ENCODE data around the gene TEX55. TPM values are rescaled to one million over a fixed set of nuclear protein-coding genes. Genes with fewer than 3 reads are reported as not detected.

Gene TEX55
- polyA plus RNA-seq, 3 donors, result not detected

- no peaks in the 10 kb centered on the region for H3K36me3 ChIP-seq (replicated peaks in 1 of 2; ENCODE audit: control insufficient read depth in 1 of 2, insufficient read depth in 2 of 2, low read length in 2 of 2)
- no peaks in the 10 kb centered on the region for H3K79me2 ChIP-seq (ENCODE audit: insufficient read depth, low read length)
- H3K27ac ChIP-seq (ENCODE audit: low read depth in 1 of 2, low read length in 2 of 2), result no peak overlapping the region
- no peak for TF ChIP-seq CTCF (IDR thresholded peaks at IDR 0.05)
- Mint-ChIP-seq H3K9me3 (peaks cover 0 to 2% (median 0%) of the 10 kb centered on the region in 7 donors), H3K27ac (no peak overlapping the region), H3K36me3 (no peaks in the 10 kb centered on the region), H3K27me3 (ENCODE audit: low read depth in 3 of 3) (peaks cover 2 to 6% (median 4%) of the 10 kb centered on the region in 3 donors), H3K4me1 (no peaks in the 10 kb centered on the region), H3K4me3 (no peak overlapping the region)
- H4K20me1 ChIP-seq (ENCODE audit: insufficient read depth, low read length), result no peaks in the 10 kb centered on the region
- no peak overlapping the region for H3K4me2 ChIP-seq (replicated peaks; ENCODE audit: extremely low read depth, low read length, poor library complexity, severe bottlenecking)
- H3K4me3 ChIP-seq (replicated peaks in 1 of 3; ENCODE audit: low read depth in 2 of 3, low read length in 3 of 3), result no peak overlapping the region
- no peak for DNase-seq
- H3K9ac ChIP-seq (ENCODE audit: insufficient read depth, low read length, poor library complexity, severe bottlenecking), result no peak overlapping the region
- no peaks in the 10 kb centered on the region for H3K4me1 ChIP-seq (ENCODE audit: control insufficient read depth in 1 of 2, insufficient read depth in 2 of 2, low read length in 2 of 2)
- H3K9me3 ChIP-seq (replicated peaks in 1 of 2; ENCODE audit: control insufficient read depth in 1 of 2, insufficient read depth in 1 of 2, low read length in 2 of 2), result no peaks in the 10 kb centered on the region
- no peaks in the 10 kb centered on the region for H3K27me3 ChIP-seq (ENCODE audit: control insufficient read depth in 2 of 2, insufficient read depth in 2 of 2, low read length in 2 of 2)
- H2AFZ ChIP-seq (ENCODE audit: insufficient read depth, low read depth, low read length, poor library complexity, severe bottlenecking), result no peak overlapping the region
- intact Hi-C loops (cut with micrococcal nuclease), result no loop called here
Measured at GRCh38 chr3:119187266-119187665, 41.3 kb downstream of the TEX55 start.

- no peak overlapping the region for H3K27ac Mint-ChIP-seq
Measured at GRCh38 chr3:119191800-119192199, 45.8 kb downstream of the TEX55 start.

More at GRCh38 chr3:119191800-119192199, 45.8 kb downstream of the TEX55 start:
- H3K4me2 ChIP-seq (replicated peaks; ENCODE audit: extremely low read depth, low read length, poor library complexity, severe bottlenecking), result no peak overlapping the region
- no peaks in the 10 kb centered on the region for H3K9me3 ChIP-seq (replicated peaks in 1 of 2; ENCODE audit: control insufficient read depth in 1 of 2, insufficient read depth in 1 of 2, low read length in 2 of 2)
- peaks cover 0 to 1% (median 0%) of the 10 kb centered on the region in 7 donors for H3K9me3 Mint-ChIP-seq
- no peaks in the 10 kb centered on the region for H3K36me3 ChIP-seq (replicated peaks in 1 of 2; ENCODE audit: control insufficient read depth in 1 of 2, insufficient read depth in 2 of 2, low read length in 2 of 2)
- H3K9ac ChIP-seq (ENCODE audit: insufficient read depth, low read length, poor library complexity, severe bottlenecking), result no peak overlapping the region
- intact Hi-C loops (cut with micrococcal nuclease), result no loop called here
- no peak for TF ChIP-seq CTCF (IDR thresholded peaks at IDR 0.05)
- no peak overlapping the region for H2AFZ ChIP-seq (ENCODE audit: insufficient read depth, low read depth, low read length, poor library complexity, severe bottlenecking)
- 100% methylated on average over 1 of the region's 1 CpG for WGBS (ENCODE audit: insufficient coverage)
- no peak overlapping the region for H3K4me3 Mint-ChIP-seq
- H3K27me3 ChIP-seq (ENCODE audit: control insufficient read depth in 2 of 2, insufficient read depth in 2 of 2, low read length in 2 of 2), result no peaks in the 10 kb centered on the region
- H3K27ac ChIP-seq (ENCODE audit: low read depth in 1 of 2, low read length in 2 of 2), result no peak overlapping the region
- no peaks in the 10 kb centered on the region for H4K20me1 ChIP-seq (ENCODE audit: insufficient read depth, low read length)
- H3K79me2 ChIP-seq (ENCODE audit: insufficient read depth, low read length), result no peaks in the 10 kb centered on the region
- no peak for DNase-seq
- H3K36me3 Mint-ChIP-seq, result no peaks in the 10 kb centered on the region
- peaks cover 2 to 4% (median 3%) of the 10 kb centered on the region in 3 donors for H3K27me3 Mint-ChIP-seq (ENCODE audit: low read depth in 3 of 3)
- H3K4me3 ChIP-seq (replicated peaks in 1 of 3; ENCODE audit: low read depth in 2 of 3, low read length in 3 of 3), result no peak overlapping the region
- H3K4me1 ChIP-seq (ENCODE audit: control insufficient read depth in 1 of 2, insufficient read depth in 2 of 2, low read length in 2 of 2), result no peaks in the 10 kb centered on the region
- H3K4me1 Mint-ChIP-seq, result no peaks in the 10 kb centered on the region
